B cell (primary cell): ENCODE results near the gene FAM47B. TPM values are rescaled to one million over a fixed set of nuclear protein-coding genes. Genes with fewer than 3 reads are reported as not detected.

Source experiments
- ATAC-seq: fragments of 200-7000 bp; cut with Tn5 transposase; one replicate; pipeline ENCODE4 v1.10.0; 2021; ENCODE audit warnings: low read depth, mild to moderate bottlenecking, moderate number of reproducible peaks, moderate library complexity
- CTCF ChIA-PET: fragments of 350-600 bp; sonication (Branson Sonifier 250); formaldehyde crosslinking; loops from one replicate; lab custom pipeline; 2021; ENCODE audit warnings: antibody characterized with exemption, inconsistent platforms; lab: Charles Lee
- POLR2A ChIA-PET: fragments of 350-600 bp; sonication (Branson Sonifier 250); formaldehyde crosslinking; loops from one replicate; lab custom pipeline; 2021; ENCODE audit warnings: antibody characterized with exemption; lab: Charles Lee
- DNase-seq: peaks from one replicate; pipeline ENCODE4 v3.0.0; 2013
- H2AFZ ChIP-seq: 2 replicates; pipeline ENCODE4 v1.6.1; 2012; ENCODE audit warnings: mild to moderate bottlenecking, low read depth, low read length; ENCODE audit not compliant: insufficient read depth, poor library complexity, severe bottlenecking
- H3K27ac ChIP-seq, 2 donors: 1 replicate in 1 of 2; 2 replicates in 1 of 2; pipeline ENCODE4 v1.5.1; 2012 to 2013; ENCODE audit warnings: low read length in 2 of 2, mild to moderate bottlenecking in 2 of 2, moderate library complexity in 1 of 2
- H3K27me3 ChIP-seq, 4 experiments: fragments of 200-600 bp in 1 of 4; sonication (generic) in 1 of 4; replicated peaks in 1 of 4; 1 replicate in 2 of 4; 2 replicates in 2 of 4; pipeline versions ENCODE4 v1.6.1 to v1.7.0; 2013 to 2016; ENCODE audit warnings: low read length in 3 of 4, mild to moderate bottlenecking in 2 of 4, mixed read lengths in 1 of 4, moderate library complexity in 1 of 4; ENCODE audit not compliant: insufficient read depth in 4 of 4, control insufficient read depth in 3 of 4; ENCODE audit errors: control extremely low read depth in 1 of 4
- H3K36me3 ChIP-seq, 2 experiments: replicated peaks in 1 of 2; 1 replicate in 1 of 2; 2 replicates in 1 of 2; pipeline versions ENCODE4 v1.6.1 to v1.7.1; 2013; ENCODE audit warnings: low read length in 1 of 2; ENCODE audit not compliant: insufficient read depth in 2 of 2, control insufficient read depth in 1 of 2; ENCODE audit errors: control extremely low read depth in 1 of 2, extremely low read depth in 1 of 2
- H3K4me1 ChIP-seq, 2 donors: fragments of 200-600 bp in 1 of 2; sonication (generic) in 1 of 2; 1 replicate in 1 of 2; 2 replicates in 1 of 2; pipeline versions ENCODE4 v1.5.1 to v1.6.1; 2013 to 2017; ENCODE audit warnings: low read length in 2 of 2; ENCODE audit not compliant: control insufficient read depth in 2 of 2, insufficient read depth in 2 of 2
- H3K4me2 ChIP-seq: replicated peaks from 2 replicates; pipeline ENCODE3; 2012; ENCODE audit warnings: mild to moderate bottlenecking, low read depth, low read length; ENCODE audit not compliant: poor library complexity, severe bottlenecking
- H3K4me3 ChIP-seq, 5 experiments: fragments of 200-600 bp in 1 of 5; sonication (generic) in 1 of 5; 1 replicate in 3 of 5; 2 replicates in 2 of 5; pipeline versions ENCODE4 v1.5.1 to v1.7.0; 2011 to 2016; ENCODE audit warnings: low read length in 4 of 5, mild to moderate bottlenecking in 4 of 5, low read depth in 2 of 5, control low read depth in 1 of 5, moderate library complexity in 1 of 5; ENCODE audit not compliant: insufficient read depth in 1 of 5; ENCODE audit errors: control extremely low read depth in 1 of 5, extremely low read depth in 1 of 5
- H3K79me2 ChIP-seq: fragments of 200-600 bp; sonication (generic); one replicate; pipeline ENCODE4 v1.6.0; 2016; ENCODE audit warnings: low read length; ENCODE audit not compliant: control insufficient read depth, insufficient read depth
- H3K9ac ChIP-seq: fragments of 200-600 bp; sonication (generic); 2 replicates; pipeline ENCODE4 v1.6.1; 2017; ENCODE audit warnings: mild to moderate bottlenecking, low read length, moderate library complexity
- H3K9me3 ChIP-seq, 3 donors: one replicate each; pipeline versions ENCODE4 v1.6.1 to v1.7.1; 2013; ENCODE audit warnings: low read length in 2 of 3; ENCODE audit not compliant: control insufficient read depth in 2 of 3, insufficient read depth in 1 of 3; ENCODE audit errors: control extremely low read depth in 1 of 3
- H4K20me1 ChIP-seq: 2 replicates; pipeline ENCODE4 v1.6.0; 2012; ENCODE audit warnings: mild to moderate bottlenecking, low read length; ENCODE audit not compliant: insufficient read depth, control insufficient read depth, poor library complexity, severe bottlenecking
- H3K27ac Mint-ChIP-seq: one replicate; pipeline ENCODE4 v1.8.0; 2021; ENCODE audit warnings: mixed read lengths
- H3K27me3 Mint-ChIP-seq: one replicate; pipeline ENCODE4 v1.8.0; 2021; ENCODE audit warnings: mixed read lengths
- H3K4me1 Mint-ChIP-seq: one replicate; pipeline ENCODE4 v1.8.0; 2021; ENCODE audit warnings: mixed read lengths
- H3K4me3 Mint-ChIP-seq: one replicate; pipeline ENCODE4 v1.8.0; 2021; ENCODE audit warnings: mixed read lengths
- H3K9me3 Mint-ChIP-seq: one replicate; pipeline ENCODE4 v1.8.0; 2022; ENCODE audit warnings: mixed read lengths; ENCODE audit not compliant: insufficient read depth
- CTCF ChIP-seq: fragments of 200-600 bp; IDR thresholded peaks from one replicate; pipeline ENCODE4 v1.8.0; 2022; ENCODE audit warnings: antibody characterized with exemption, mild to moderate bottlenecking
- EZH2 ChIP-seq: IDR thresholded peaks from 2 replicates; pipeline ENCODE4 v1.6.1; 2012; ENCODE audit warnings: borderline replicate concordance, low read depth, mild to moderate bottlenecking, moderate library complexity, low read length; ENCODE audit not compliant: insufficient read depth, poor library complexity, severe bottlenecking
- WGBS: methylation state at CpG from one replicate; pipeline ENCODE4 v1.1.5; 2013; ENCODE audit warnings: missing lambda C conversion rate; ENCODE audit not compliant: insufficient coverage; 5-methylcytosine and 5-hydroxymethylcytosine counted together
- intact Hi-C: fragments of 100-400 bp; cut with micrococcal nuclease; formaldehyde crosslinking; loops from one replicate; pipeline ENCODE4 v1.10.0; 2022
- polyA plus RNA-seq: library from polyadenylated mRNA; depleted of rRNA; stranded (reverse); fragments of >200 nt; gene quantifications from 2 replicates; pipeline ENCODE4 v1.2.3, GENCODE V29; 2012
- total RNA-seq, 2 donors: library from RNA; stranded (reverse); fragments of 120-200 nt in 1 of 2; gene quantifications; 1 replicate in 1 of 2; 2 replicates in 1 of 2; pipeline versions ENCODE4 v1.2.3 to v1.2.4, GENCODE V29; 2013 to 2022

The FAM47B gene
- total and polyA plus RNA-seq, 2 donors (not counting 1 experiment from before 2014, with no cell fraction given): not detected

- Histone ChIP-seq H3K27me3 (no peaks in the 10 kb centered on the region), H3K27ac (no peak overlapping the region), H3K79me2 (no peaks in the 10 kb centered on the region), H3K4me3 (no peak overlapping the region), H2AFZ (no peak overlapping the region), H3K4me1 (no peaks in the 10 kb centered on the region), H3K9me3 (no peaks in the 10 kb centered on the region), H3K4me2 (no peak overlapping the region), H3K36me3 (no peaks in the 10 kb centered on the region), H4K20me1 (no peaks in the 10 kb centered on the region), H3K9ac (no peak overlapping the region)
- TF ChIP-seq CTCF (no peak), EZH2 (no peak)
- POLR2A ChIA-PET: no interaction called here
- intact Hi-C loops: no loop called here
- Mint-ChIP-seq H3K4me1 (no peaks in the 10 kb centered on the region), H3K27me3 (no peaks in the 10 kb centered on the region), H3K4me3 (no peak overlapping the region), H3K27ac (no peak overlapping the region), H3K9me3 (no peaks in the 10 kb centered on the region)
- DNase-seq: no peak
- ATAC-seq: no peak
- CTCF ChIA-PET: no interaction called here
- WGBS: no CpG with 5 or more reads among the region's 3 CpGs
Observed at GRCh38 chrX:34915463-34916225, 27.0 kb upstream of the FAM47B start.

GRCh38 chrX:34917146-34917545 lies 25.4 kb upstream of the FAM47B start:
- no CpG with 5 or more reads among the region's 1 CpG for WGBS
- no peak overlapping the region for H3K4me2 ChIP-seq
- no peak for TF ChIP-seq EZH2
- TF ChIP-seq CTCF: no peak
- H3K79me2 ChIP-seq: no peaks in the 10 kb centered on the region
- ChIA-PET POLR2A (no interaction called here), CTCF (no interaction called here)
- no peak overlapping the region for H2AFZ ChIP-seq
- DNase-seq (no peak), ATAC-seq (no peak)
- intact Hi-C loops: no loop called here
- H3K27ac Mint-ChIP-seq: no peak overlapping the region
- no peak overlapping the region for H3K27ac ChIP-seq
- H3K4me3 ChIP-seq: no peak overlapping the region
- no peaks in the 10 kb centered on the region for H3K9me3 ChIP-seq
- no peak overlapping the region for H3K4me3 Mint-ChIP-seq
- H4K20me1 ChIP-seq: no peaks in the 10 kb centered on the region
- H3K9ac ChIP-seq: no peak overlapping the region
- H3K4me1 Mint-ChIP-seq: no peaks in the 10 kb centered on the region
- H3K36me3 ChIP-seq: no peaks in the 10 kb centered on the region
- no peaks in the 10 kb centered on the region for H3K4me1 ChIP-seq
- H3K27me3 Mint-ChIP-seq: no peaks in the 10 kb centered on the region
- no peaks in the 10 kb centered on the region for H3K9me3 Mint-ChIP-seq
- H3K27me3 ChIP-seq: no peaks in the 10 kb centered on the region
